Medulla oblongata (tissue), 1 donor: ENCODE data around the gene DAPK1.

ENCODE experiments used
- DNase-seq: peaks from one replicate; pipeline ENCODE4 v3.0.0-alpha.2; 2015; ENCODE audit errors: extremely low spot score

Gene DAPK1

DNA sequence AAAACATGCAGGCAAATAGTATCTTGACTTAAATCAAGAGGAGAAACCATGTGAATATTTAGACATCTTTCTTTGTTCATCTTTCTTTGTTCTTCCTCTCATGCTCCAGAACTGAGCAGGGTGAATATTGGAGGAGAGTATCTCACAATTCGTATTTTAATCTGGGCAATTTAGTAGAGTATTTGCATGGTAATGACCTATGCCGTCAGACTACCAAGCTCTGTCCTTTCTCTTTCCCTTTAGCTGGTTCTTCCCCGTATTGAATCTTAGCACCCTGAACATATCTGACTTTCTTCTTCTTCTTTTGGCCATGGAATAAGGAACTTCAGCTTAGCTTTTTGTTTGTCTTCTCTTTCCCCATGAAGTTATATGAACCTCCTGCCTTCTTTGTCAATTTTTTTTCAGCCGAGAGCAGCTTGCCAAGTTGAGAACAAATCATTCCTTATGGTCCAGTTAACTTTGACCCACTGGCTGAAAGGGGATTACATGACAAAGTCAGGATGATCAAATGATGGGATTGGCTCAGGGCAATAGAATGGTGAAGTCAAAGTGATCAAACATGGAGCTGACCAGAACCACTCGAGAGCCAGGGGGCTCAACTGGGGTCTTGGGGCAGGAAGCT is 95.8 kb downstream of the DAPK1 start:
- no peak for DNase-seq

DNA sequence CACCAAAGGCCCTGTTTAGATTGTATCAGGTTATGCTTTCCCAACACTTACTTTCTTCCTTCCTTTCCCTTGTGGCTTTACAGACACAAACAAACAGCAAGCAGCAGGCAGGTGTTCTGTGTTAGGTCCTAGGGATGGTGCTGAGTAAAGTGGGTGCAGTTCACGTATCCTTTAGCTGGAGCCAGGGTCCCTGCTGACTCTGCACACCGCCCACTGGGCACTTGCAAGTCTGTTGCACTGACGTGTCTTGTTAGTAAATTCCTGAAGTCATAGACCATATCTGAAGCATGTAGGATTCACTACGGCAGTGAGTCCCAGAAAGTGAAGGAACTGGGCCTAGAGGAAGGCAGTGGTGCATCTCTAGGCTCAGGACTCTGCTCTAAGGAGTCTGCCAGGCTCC is 96.5 kb downstream of the DAPK1 start:
- DNase-seq, result no peak

DNA sequence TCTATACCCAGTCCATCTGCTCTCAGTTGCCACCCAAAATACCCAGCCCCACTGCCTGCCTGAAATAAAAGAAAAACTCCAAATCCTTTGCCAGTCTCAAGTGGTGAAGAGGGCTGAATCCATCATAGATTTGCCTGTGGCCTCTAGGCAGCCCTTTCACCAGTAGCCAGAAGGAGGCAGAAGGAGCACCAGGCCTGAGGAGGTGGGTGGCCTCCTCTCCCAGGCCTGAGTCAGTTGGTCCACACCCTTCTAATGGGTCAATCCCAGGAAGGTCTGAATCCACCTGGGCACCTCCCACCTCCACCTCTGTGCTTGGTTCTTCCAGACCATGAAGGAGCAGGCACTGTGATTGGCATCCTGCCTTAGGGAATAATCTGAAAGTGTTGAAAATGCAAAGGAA is 97.0 kb downstream of the DAPK1 start:
- DNase-seq, result no peak

DNA sequence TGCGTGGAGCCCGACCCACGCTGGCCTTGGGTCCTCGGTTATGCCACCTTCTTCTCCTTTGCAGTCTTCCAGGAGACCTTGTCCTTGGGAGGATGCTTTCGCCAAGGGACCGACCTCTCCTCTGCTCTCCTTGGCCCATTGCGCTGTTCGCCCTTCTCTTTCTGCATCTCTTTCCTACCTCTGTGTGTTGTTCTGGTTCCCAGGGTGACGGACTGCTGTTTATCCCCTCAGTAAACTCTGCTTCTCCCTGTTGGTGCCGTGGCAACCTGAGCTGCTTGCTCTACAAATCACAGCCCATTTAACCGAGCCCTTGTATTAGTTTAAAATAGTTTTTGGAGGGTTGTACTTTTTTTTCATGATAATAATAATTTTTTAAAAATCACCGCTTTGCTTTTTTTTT is 97.9 kb downstream of the DAPK1 start:
- no peak for DNase-seq

DNA sequence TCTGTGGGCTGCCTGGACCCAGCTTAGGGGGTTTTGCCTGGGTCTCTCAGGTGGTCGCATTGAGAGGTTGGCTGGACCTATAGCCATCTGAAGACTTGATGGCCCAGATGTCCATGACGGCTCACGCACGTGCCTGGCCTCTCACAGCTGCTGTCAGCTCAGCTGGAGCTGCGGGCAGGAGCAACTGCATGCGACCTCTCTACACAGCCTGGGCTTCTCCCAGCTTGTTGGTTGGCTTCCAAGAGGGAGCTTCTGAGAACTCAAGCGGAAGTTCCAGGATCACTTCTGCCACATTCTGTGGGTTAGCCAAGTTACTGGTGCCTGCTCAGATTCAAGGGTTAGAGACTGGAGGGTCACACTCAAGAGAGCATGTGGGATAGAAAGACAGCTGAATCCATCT is 99.2 kb downstream of the DAPK1 start:
- peak; percentile 34 for DNase-seq

DNA sequence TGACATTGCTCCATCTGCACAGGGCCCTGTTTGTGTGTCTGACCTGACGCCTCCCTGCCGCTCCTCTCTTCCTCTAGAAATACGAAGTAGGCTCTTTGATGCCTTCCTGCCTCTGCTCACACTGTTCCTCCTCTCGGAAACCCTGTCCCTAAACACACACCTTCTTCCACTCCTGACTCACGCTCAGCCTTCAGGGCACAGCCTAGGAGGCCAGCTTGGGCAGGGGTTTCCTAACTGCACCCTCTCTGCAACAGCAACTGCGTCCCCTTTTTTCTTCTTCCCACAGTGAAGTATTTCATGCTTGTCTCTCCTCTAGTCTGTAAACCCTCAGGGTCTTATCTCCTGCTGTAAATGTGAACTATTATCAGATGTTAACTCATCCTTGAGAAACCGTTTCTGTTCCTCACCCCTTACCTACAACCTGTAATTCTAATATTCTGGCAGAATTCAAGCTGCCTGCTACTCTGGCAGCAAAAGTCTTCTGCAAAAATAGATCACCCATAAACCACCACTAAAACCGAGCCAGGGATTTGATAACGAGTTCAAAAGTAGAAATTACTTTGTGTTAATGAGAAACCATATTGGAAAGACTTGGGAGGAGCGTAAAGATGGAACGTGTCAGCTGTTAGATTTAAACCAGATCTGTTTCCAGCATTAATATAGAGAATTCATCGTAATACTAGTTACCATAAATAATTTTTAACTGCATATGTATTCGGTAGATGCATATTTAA is 100.2 kb downstream of the DAPK1 start:
- DNase-seq, result no peak

DNA sequence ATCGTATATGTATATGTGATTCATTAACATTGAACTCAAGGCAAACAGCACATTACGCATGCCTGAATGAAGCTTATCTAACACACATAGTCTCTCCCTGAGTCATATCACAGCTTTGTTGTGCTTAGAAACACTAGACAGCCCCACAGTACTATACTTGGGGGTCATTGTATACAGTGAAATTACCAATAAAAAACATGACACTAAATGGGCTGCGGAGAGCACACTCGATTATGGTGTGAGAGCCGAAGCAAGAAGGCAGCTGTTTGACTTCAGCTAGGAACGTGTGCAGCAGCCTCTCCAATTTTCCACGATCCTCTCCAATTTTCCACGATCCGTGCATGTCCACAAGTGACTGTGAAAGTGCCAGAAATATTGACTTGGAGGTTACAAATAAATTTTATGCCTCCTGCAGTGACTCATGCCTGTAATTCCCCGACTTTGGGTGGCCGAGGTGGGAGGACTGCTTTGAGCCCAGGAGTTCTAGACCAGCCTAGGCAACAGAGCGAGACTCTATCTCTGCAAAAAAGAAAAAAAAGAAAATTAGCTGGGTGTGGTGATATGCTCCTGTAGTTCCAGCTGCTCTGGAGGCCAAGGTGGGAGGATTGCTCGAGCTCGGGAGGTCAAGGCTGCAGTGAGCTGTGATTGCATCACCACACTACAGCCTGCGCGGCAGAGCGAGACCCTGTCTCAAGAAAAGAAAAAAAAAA is 102.4 kb downstream of the DAPK1 start:
- no peak for DNase-seq

DNA sequence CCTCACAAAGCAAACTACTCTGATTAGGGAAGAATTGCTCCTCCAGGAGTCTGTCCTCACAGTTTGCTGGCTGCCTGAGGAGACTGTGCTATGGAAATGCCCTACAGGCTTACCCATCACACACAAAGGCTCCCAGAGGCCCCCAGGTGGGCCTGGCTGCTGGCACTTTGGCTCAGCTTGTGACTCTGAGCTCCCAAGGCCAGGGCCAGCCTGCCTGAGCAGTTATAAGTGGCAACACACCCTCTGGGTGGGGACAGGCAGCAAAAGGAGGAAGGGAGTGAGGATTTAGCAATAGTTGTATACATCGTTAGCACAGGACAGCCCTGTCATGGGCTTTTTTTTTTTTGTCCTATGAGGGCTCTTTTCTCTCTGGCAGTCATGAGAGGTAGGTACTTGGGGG is 103.5 kb downstream of the DAPK1 start:
- no peak for DNase-seq

DNA sequence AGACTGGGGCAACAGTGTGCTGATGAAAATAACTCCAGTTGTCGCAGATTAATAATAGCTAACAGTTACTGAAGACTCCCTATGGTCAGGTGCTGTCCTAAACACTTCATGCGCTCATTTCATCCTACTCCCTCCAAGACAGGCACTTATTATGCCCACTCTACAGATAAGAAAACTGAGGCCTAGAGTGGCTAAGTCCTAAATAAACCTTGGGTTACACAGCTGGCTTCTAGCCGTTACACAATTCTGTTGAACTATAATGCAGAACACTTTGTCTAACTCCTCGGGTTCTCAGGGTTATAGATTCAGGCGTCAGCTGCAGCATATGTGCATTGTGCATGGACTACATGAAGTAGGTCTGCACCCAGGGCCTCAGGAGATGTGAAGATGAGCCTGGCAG is 103.9 kb downstream of the DAPK1 start:
- DNase-seq, result no peak

DNA sequence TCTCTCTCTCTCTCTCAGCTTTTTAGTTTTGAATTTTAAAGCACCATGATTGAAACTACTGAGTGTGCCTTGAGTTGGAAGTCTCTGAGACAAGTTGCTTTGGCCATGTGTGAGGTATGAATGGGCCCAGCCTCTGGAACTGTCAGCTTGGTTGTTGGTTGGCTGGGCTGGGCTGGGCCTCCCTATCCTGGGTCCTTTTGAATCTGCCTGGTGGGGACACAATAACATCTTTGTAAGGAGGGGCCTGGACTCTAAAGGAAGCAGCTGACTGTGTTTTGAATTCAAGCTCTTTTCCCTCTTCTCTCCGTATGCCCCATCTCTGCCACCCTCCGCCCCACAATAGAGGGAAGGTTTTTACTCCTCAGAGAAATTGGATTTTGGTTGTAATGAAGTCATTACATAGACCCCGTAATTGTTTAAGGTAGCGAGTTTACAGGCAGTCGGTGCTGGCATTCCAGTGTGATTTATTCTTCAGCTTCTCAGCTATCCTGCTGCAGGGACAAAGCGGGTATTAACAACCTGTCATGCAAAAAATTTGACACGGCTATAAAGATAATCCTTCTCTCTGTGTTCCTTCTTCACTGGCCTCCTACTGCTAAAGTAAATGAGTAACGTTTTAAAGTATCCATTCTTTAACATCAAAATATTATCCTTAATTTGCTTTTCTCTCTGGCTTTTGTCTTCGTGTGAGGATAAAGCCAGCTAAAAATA is 105.4 kb downstream of the DAPK1 start:
- peak; percentile 47 for DNase-seq

DNA sequence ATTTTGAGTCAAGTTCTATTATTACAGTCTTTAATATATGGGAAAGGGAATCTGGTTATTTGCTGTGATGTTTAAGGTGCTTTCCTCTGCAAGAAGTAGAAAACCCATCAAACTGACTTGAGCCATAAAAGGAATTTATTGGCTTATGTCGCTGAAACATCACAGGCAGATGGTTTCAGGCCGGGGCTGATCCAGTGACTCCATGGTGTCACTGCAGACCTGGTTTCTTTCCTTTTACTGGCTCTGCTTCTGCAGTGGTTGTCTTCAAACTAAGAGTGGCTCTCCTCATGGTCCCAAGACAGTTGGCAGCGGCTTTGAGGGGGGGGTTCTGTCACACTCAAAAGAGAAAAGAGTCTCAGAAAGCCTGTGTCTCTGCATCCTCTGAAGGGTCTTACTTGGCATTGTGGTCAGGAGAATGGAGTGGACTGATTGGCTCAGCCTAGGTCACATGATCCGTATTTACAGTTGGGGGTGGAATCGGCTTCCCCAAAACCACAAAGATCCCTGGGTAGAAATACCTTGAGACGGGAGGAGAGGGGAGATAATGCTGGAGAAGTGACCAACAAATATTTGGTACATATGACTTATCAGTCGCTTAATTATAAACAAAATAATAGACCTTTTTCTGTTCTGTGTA is 106.3 kb downstream of the DAPK1 start:
- DNase-seq, result no peak

DNA sequence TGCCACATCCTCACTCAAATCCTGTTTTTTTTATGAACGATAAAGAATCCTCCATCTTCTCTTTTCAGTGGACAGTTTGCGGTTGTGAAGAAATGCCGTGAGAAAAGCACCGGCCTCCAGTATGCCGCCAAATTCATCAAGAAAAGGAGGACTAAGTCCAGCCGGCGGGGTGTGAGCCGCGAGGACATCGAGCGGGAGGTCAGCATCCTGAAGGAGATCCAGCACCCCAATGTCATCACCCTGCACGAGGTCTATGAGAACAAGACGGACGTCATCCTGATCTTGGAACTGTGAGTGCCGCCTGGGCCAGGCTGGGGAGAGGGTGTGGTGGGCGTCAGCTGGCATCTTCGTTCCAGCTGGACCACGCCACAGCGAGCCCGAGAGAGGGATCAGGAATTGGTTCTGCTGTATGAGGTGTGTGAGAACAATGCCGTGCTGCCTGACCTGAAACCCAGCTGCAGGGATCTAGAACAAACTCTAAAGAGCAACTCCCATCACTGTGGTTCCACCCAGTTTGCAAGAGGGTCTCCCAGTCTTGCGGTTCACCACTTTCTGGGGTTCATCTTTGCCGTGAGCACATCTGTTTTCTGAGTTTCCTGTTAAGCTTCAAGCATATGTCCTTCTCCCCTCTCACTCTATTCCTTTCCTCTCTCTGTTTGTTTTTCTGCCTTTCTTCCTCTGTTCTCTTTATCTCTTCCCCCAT is 107.4 kb downstream of the DAPK1 start:
- no peak for DNase-seq

DNA sequence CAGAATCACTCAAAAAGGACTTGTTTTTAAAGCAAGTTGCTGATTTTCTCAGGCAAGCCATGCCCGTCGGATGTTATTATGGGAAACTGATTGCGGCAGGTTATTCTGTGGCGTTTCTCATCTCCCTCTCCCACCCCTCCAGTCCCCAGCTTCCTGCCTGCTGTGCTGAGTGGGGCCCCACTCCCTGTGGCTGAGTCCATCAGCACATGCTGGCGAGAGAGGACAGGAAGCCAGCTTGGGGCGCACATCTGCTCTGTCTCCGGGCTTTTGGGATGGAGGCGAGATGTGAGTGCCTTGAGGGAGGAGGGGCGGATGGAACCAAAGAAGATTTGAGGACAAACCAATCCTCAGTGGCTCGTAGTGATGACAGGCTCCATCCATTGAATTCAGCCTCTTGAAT is 108.0 kb downstream of the DAPK1 start:
- no peak for DNase-seq

DNA sequence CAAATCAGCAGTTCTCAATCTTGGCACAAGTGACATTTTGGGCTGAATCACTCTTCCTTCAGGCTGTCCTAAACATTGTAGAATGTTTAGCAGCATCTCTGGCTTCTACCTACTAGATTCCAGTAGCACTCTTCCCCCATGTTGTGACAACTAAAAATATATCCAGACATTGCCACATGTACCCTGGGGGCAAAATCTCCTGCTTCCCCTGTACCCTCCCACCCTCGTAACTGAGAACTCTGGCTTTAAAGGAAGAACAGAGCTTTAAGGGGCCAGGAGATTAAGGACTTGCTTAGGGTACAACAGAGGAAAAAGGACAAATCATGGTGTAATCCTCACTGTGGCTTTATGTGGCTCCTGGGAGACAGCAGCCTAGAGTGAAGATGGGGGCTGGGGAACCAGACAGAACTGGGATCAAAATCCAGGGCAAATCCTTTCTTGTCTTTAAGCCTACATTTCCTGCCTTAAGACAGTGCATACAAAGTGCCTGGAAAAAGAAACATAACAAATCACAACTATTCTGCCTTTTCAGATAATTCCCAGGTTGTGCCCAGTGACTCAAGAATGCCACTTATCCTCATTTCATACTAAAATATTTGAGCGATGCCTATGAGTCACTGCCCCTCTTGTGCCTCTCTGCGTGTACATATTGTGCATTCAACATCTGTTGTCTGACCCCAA is 109.3 kb downstream of the DAPK1 start:
- peak; percentile 21 for DNase-seq

DNA sequence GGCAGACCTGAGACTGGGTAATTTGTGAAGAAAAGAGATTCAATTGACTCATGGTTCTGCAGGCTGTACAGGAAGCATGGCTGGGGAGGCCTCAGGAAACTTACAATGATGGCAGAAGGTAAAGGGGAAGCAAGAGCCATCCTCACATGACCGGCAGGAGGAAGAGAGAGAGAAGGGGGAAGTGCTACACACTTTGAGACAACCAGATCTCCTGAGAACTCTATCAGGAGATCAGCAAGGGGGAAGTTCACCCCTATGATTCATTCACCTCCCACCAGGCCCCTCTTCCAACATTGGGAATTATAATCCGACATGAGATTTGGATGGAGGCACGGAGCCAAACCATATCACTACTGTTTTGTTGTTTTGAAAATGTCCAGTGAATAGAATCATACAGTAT is 110.2 kb downstream of the DAPK1 start:
- DNase-seq, result no peak

DNA sequence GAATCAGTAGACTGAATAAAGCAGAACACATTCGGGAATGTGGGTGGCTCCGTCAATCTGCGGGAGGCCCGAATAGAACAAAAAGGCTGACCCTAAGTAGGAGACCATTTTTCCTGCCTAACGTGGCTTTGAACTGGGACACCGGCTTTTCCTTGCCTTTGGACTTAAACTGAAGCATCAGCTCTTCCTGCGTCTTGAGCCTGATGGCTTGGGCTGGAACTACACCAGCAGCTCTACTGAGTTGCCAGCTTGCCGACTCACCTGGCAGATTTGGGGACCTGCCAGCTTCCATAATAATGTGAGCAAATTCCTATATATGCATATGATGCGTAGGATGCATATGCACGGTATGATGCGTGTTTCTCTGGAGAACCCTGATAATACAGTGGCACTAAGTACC is 111.3 kb downstream of the DAPK1 start:
- no peak for DNase-seq

DNA sequence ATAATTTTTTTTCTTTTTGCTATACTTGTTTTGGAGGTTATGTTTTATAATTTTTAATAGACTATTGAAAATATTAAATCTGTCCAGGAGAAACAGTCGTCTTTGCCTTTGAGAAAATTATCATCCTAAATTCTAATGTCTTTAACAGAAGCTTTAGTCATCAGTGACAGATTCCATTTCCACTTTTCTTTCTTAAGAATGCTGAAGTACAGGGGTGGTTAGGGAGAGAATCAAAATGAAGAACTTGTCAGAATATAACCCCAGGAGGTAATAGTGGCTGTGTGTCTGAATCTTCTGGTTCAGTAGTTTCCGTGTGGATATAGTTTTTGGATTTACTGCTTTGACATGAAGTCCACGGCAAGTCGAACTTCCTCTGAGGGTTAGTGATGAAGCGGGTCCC is 111.8 kb downstream of the DAPK1 start:
- no peak for DNase-seq

DNA sequence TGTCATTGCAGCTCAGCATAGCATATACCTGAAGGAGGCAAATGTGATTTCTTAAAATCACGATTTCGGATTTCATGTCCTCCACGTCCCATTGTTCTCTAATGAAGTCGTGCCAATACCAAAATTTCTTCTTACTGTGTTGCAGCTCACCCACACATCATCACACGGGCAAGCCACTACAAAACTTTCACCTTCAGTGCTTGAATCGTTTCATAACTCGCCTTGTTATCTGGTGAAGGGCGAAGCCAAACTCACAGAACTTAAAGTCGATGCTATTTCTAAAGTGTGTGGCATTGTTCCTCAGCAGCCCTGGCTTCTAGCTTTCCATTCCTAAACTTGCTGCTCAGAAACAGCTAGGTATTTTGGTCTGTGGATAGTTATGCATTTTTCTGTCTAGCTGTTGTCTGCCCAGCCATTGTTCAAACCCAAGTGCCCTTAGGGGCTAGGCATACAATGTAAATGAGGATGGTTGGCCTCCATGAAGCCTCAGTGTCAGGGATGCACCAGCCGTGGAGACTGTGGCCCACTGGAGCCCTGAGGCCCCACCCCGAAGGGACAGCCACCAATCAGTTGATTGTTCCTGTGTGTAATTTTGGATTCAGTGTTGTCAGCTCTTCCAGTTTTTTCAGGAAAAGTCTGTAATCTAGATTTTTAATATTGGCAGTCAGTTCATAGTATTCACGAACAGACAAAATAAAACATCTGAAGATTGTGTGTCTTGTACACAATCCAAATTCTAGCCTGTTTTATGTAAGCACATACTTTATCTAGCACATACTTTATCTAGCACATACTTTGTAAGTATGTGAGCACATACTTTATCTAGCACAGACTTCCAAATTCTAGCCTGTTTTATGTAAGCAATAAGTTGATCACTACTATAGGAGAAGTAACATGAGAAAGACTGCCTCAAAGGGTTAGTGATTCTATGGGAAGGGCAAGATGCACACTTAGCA is 112.8 kb downstream of the DAPK1 start:
- no peak for DNase-seq

DNA sequence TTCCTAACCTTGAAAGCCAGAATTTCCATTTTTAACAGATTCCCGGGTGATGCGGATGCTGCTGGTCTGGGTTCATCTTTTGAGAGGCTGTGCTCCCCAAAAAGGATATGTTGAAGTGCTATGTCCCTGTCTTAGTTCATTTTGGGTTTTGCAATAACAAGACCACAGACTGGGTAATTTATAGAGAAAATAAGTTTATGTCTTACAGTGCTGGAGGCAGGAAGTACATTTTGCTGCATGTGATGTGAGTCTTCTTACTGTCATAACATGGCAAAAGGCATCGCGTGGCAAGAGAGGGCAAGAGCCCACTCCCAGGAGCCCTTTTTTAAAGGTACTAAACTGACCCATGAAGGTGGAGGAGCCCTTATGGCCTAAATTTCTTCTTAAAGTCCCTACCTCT is 114.1 kb downstream of the DAPK1 start:
- no peak for DNase-seq

DNA sequence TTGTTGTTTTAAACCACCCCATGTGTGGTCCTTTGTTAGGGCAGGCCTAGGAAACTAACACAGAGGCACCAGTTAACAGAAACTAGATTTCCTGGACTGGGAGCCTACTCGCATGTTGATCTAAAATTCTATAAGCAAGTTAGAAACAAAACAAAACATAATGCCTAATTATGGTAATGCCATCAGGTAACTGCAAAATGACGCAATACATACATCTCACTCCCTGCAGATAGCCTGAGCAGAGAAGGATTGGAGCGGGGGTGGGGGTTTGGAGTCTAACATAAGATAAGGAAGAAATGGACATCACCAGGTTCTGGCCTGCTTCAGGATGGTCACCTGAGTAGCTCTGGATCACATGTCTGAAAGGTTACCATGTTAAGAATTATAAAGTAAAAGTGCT is 114.9 kb downstream of the DAPK1 start:
- no peak for DNase-seq
